ENCODE measurements around the gene DHRS1. TPM values are rescaled to one million over a fixed set of nuclear protein-coding genes. Genes with fewer than 3 reads are reported as not detected.

DHRS1 gene
- total and polyA plus RNA-seq, 2 donors = 10.2 to 59.6 TPM

DNA sequence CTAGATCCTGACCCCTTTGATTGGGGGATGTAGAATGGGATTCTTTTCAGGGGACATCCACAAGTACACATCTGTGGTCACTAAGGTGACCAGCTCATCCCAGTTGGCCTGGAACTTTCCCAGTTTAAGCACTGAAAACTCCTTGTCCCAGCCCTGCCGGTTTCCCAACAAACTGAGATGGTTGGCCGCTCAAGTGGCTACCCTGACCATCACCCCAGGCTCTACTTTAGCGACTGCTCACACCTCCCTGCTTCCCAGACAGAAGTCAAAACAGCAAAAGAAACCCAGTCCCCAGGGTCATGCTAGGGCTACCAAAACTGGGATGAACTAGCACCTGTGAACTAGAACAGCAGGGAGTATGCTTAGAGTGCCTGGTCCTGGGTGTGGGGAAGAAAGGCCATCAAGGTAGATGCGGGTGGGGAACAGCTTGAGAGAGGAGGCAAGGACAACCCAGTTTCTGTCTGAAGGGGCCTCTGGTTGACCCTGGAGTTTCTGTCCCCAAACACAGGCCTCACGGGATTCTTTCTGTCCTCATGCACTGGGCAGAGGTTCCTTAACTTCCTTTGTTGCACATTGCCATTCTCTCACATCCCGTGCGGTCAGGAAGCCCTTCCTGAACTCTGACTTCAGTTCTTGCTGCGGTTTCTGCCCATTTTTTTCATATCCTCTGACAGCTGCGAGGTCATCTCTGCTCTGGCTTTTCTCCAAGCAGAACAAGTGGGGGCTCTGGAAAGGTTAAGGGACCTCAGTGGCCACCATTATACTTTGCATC is 13.3 kb upstream of the DHRS1 start:
- 33% methylated on average over 9 of the region's 9 CpGs for WGBS
- Histone ChIP-seq H3K4me3 (ENCODE audit: low read length in 2 of 2) (no peak overlapping the region), H3K9me3 (ENCODE audit: control insufficient read depth in 2 of 2, insufficient read depth in 1 of 2, low read length in 1 of 2) (no peaks in the 10 kb centered on the region), H3K36me3 (ENCODE audit: control insufficient read depth in 2 of 2, insufficient read depth in 2 of 2, low read length in 1 of 2) (peaks cover 0 to 10% of the 10 kb centered on the region in 2 donors), H3K4me1 (ENCODE audit: control insufficient read depth in 2 of 2, insufficient read depth in 2 of 2, low read length in 2 of 2) (peaks cover 9 to 59% of the 10 kb centered on the region in 2 donors), H3K27me3 (ENCODE audit: control insufficient read depth in 2 of 2, insufficient read depth in 1 of 2, low read length in 1 of 2) (peaks cover 0 to 5% of the 10 kb centered on the region in 2 donors), H3K27ac (ENCODE audit: low read depth in 1 of 2, low read length in 1 of 2) (peak overlapping the region in 1 of 2 donors; percentile 58)
- peak in 2 of 9 donors; percentile 32 to 58 for DNase-seq (ENCODE audit: low read depth in 6 of 9, low spot score in 9 of 9)

- Histone ChIP-seq H3K4me3 (ENCODE audit: low read length in 2 of 2) (peak overlapping the region in 1 of 2 donors; percentile 37), H3K27me3 (ENCODE audit: control insufficient read depth in 2 of 2, insufficient read depth in 1 of 2, low read length in 1 of 2) (peaks cover 0 to 5% of the 10 kb centered on the region in 2 donors), H3K27ac (ENCODE audit: low read depth in 1 of 2, low read length in 1 of 2) (peak overlapping the region in 1 of 2 donors; percentile 46), H3K36me3 (ENCODE audit: control insufficient read depth in 2 of 2, insufficient read depth in 2 of 2, low read length in 1 of 2) (peaks cover 8 to 19% of the 10 kb centered on the region in 2 donors), H3K9me3 (ENCODE audit: control insufficient read depth in 2 of 2, insufficient read depth in 1 of 2, low read length in 1 of 2) (no peaks in the 10 kb centered on the region), H3K4me1 (ENCODE audit: control insufficient read depth in 2 of 2, insufficient read depth in 2 of 2, low read length in 2 of 2) (peaks cover 9 to 62% of the 10 kb centered on the region in 2 donors)
- no peak for DNase-seq (ENCODE audit: low read depth in 6 of 9, low spot score in 9 of 9)
- WGBS = 100% methylated on average over 1 of the region's 1 CpG
Observed at GRCh38 chr14:24311837-24312615, 12.4 kb upstream of the DHRS1 start.

DNA sequence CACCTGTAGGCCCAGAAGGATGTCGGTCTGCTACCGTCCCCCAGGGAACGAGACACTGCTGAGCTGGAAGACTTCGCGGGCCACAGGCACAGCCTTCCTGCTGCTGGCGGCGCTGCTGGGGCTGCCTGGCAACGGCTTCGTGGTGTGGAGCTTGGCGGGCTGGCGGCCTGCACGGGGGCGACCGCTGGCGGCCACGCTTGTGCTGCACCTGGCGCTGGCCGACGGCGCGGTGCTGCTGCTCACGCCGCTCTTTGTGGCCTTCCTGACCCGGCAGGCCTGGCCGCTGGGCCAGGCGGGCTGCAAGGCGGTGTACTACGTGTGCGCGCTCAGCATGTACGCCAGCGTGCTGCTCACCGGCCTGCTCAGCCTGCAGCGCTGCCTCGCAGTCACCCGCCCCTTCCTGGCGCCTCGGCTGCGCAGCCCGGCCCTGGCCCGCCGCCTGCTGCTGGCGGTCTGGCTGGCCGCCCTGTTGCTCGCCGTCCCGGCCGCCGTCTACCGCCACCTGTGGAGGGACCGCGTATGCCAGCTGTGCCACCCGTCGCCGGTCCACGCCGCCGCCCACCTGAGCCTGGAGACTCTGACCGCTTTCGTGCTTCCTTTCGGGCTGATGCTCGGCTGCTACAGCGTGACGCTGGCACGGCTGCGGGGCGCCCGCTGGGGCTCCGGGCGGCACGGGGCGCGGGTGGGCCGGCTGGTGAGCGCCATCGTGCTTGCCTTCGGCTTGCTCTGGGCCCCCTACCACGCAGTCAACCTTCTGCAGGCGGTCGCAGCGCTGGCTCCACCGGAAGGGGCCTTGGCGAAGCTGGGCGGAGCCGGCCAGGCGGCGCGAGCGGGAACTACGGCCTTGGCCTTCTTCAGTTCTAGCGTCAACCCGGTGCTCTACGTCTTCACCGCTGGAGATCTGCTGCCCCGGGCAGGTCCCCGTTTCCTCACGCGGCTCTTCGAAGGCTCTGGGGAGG is 11.3 kb upstream of the DHRS1 start, which contains the start of gene LTB4R:
Gene LTB4R (plus strand): TSS at position 857 of the 959 bp plus-strand sequence. CDS start 4,150 bp downstream, outside the sequence.
- peaks cover 19 to 30% of the 10 kb centered on the region in 2 donors for H3K36me3 ChIP-seq (ENCODE audit: control insufficient read depth in 2 of 2, insufficient read depth in 2 of 2, low read length in 1 of 2)
- peak in 5 of 9 donors; percentile 41 to 75 (median 52) for DNase-seq (ENCODE audit: low read depth in 6 of 9, low spot score in 9 of 9)
- H3K27me3 ChIP-seq (ENCODE audit: control insufficient read depth in 2 of 2, insufficient read depth in 1 of 2, low read length in 1 of 2) = peaks cover 0 to 5% of the 10 kb centered on the region in 2 donors
- H3K27ac ChIP-seq (ENCODE audit: low read depth in 1 of 2, low read length in 1 of 2) = peak within 1 kb of the TSS; percentile 12 to 83
- peak within 1 kb of the TSS; percentile 37 to 50 for H3K4me3 ChIP-seq (ENCODE audit: low read length in 2 of 2)
- peaks cover 9 to 62% of the 10 kb centered on the region in 2 donors for H3K4me1 ChIP-seq (ENCODE audit: control insufficient read depth in 2 of 2, insufficient read depth in 2 of 2, low read length in 2 of 2)
- 11% methylated on average over 99 of the region's 99 CpGs for WGBS
- H3K9me3 ChIP-seq (ENCODE audit: control insufficient read depth in 2 of 2, insufficient read depth in 1 of 2, low read length in 1 of 2) = no peaks in the 10 kb centered on the region

GRCh38 chr14:24310265-24310645 is 10.7 kb upstream of the DHRS1 start:
- H3K9me3 ChIP-seq (ENCODE audit: control insufficient read depth in 2 of 2, insufficient read depth in 1 of 2, low read length in 1 of 2) = no peaks in the 10 kb centered on the region
- peak overlapping the region; percentile 12 to 83 for H3K27ac ChIP-seq (ENCODE audit: low read depth in 1 of 2, low read length in 1 of 2)
- no peak for DNase-seq (ENCODE audit: low read depth in 6 of 9, low spot score in 9 of 9)
- peaks cover 25 to 36% of the 10 kb centered on the region in 2 donors for H3K36me3 ChIP-seq (ENCODE audit: control insufficient read depth in 2 of 2, insufficient read depth in 2 of 2, low read length in 1 of 2)
- WGBS = 30% methylated on average over 5 of the region's 5 CpGs
- H3K27me3 ChIP-seq (ENCODE audit: control insufficient read depth in 2 of 2, insufficient read depth in 1 of 2, low read length in 1 of 2) = peaks cover 0 to 5% of the 10 kb centered on the region in 2 donors
- peak overlapping the region; percentile 12 to 50 for H3K4me3 ChIP-seq (ENCODE audit: low read length in 2 of 2)
- H3K4me1 ChIP-seq (ENCODE audit: control insufficient read depth in 2 of 2, insufficient read depth in 2 of 2, low read length in 2 of 2) = peaks cover 9 to 62% of the 10 kb centered on the region in 2 donors

GRCh38 chr14:24309538-24310264 is 10.1 kb upstream of the DHRS1 start, which contains the start of gene LTB4R2:
TSS of gene LTB4R2 (plus strand) at chr14:24310140. CDS start at chr14:24310665, 525 bp downstream.
- 90% methylated on average over 5 of the region's 5 CpGs for WGBS
- Histone ChIP-seq H3K4me1 (ENCODE audit: control insufficient read depth in 2 of 2, insufficient read depth in 2 of 2, low read length in 2 of 2) (peaks cover 9 to 62% of the 10 kb centered on the region in 2 donors), H3K36me3 (ENCODE audit: control insufficient read depth in 2 of 2, insufficient read depth in 2 of 2, low read length in 1 of 2) (peaks cover 31 to 42% of the 10 kb centered on the region in 2 donors), H3K27me3 (ENCODE audit: control insufficient read depth in 2 of 2, insufficient read depth in 1 of 2, low read length in 1 of 2) (peaks cover 0 to 5% of the 10 kb centered on the region in 2 donors), H3K27ac (ENCODE audit: low read depth in 1 of 2, low read length in 1 of 2) (peak within 1 kb of the TSS; percentile 52 to 83), H3K9me3 (ENCODE audit: control insufficient read depth in 2 of 2, insufficient read depth in 1 of 2, low read length in 1 of 2) (no peaks in the 10 kb centered on the region), H3K4me3 (ENCODE audit: low read length in 2 of 2) (peak within 1 kb of the TSS; percentile 37 to 50)
- no peak for DNase-seq (ENCODE audit: low read depth in 6 of 9, low spot score in 9 of 9)

DNA sequence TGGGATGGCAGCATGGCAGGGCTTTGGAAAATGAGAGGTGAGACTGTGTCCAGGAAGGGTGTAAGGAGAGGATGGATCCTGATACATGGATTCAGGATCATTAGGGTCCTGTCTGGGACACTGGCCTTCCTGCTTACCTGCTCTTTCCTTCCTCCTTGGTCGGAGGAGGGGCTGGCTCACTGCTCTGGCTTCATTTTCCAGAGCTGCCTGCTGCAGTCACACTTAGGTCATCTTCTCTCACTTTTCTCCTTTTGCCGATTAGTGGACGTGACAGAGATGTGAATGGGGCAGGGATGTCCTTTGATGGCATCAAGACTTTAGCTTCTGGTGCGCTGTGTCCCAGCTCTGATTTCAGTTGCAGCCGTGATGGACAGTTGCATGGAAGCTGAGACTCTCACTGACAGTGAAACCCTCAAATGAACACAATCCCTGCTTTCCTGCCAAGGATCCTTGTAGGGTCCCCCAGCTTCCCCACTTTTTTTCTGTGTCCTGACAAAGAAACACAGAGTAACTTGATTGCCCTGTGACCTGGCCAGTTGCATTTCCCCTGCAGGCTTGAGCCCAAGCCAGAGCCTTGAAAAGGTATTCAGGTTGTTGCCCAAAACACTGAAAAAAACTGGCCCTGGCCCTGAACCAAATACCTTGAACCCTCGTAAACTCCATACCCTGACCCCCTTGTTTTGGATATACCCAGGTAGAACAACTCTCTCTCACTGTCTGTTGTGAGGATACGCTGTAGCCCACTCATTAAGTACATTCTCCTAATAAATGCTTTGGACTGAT is 9.0 kb upstream of the DHRS1 start:
- 93% methylated on average over 7 of the region's 7 CpGs for WGBS
- H3K9me3 ChIP-seq (ENCODE audit: control insufficient read depth in 2 of 2, insufficient read depth in 1 of 2, low read length in 1 of 2) = no peaks in the 10 kb centered on the region
- no peak overlapping the region for H3K27ac ChIP-seq (ENCODE audit: low read depth in 1 of 2, low read length in 1 of 2)

DNA sequence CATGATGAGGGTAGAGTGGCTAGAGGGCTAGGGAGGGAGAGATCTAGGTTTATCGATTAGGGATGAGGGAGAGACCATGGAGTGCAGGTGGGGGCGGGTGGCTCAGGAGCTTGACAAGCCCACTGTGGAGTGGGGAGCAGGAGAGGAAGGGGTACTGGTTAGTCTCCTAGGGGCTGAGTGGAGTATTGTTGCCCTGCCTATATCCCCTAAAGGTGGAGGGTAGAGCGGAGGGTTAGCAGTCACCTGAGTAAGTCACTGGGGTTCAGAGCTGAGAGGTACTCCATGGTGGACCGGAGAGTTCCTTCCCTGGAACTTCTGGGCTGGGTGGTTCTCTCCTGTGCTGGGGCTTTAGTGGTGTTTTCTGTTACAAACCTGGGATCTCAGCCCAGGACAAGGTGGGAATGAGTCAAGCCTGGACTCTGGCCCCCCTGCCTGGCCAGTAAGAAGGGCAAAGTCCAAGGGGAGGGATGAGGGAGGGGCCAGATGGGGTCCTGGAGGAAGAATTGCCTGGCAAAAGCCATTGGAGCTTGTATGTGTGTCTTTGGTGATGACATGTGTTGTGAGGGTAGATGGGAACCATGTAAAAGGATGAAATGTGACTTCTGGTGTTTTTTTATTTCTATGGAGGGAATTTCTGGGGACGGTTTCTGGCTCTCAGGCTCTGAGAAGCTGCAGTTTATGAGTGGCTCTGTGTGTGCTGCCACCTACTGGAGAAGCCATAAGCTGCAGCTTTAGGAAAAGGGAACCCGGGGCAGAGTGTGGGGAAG is 8.2 kb upstream of the DHRS1 start, which contains the start of gene CIDEB:
Gene CIDEB (minus strand): TSS at position 403 of the 767 bp plus-strand sequence. CDS start 119 bp downstream, at position 284.
- H3K4me3 ChIP-seq (ENCODE audit: low read length in 2 of 2) = no peak within 1 kb of the TSS
- peak in 2 of 9 donors; percentile 51 to 70 for DNase-seq (ENCODE audit: low read depth in 6 of 9, low spot score in 9 of 9)
- H3K9me3 ChIP-seq (ENCODE audit: control insufficient read depth in 2 of 2, insufficient read depth in 1 of 2, low read length in 1 of 2) = no peaks in the 10 kb centered on the region
- peak within 1 kb of the TSS; percentile 54 to 68 for H3K27ac ChIP-seq (ENCODE audit: low read depth in 1 of 2, low read length in 1 of 2)
- H3K36me3 ChIP-seq (ENCODE audit: control insufficient read depth in 2 of 2, insufficient read depth in 2 of 2, low read length in 1 of 2) = peaks cover 50 to 61% of the 10 kb centered on the region in 2 donors
- WGBS = 69% methylated on average over 6 of the region's 6 CpGs
- H3K4me1 ChIP-seq (ENCODE audit: control insufficient read depth in 2 of 2, insufficient read depth in 2 of 2, low read length in 2 of 2) = peaks cover 9 to 44% of the 10 kb centered on the region in 2 donors
- H3K27me3 ChIP-seq (ENCODE audit: control insufficient read depth in 2 of 2, insufficient read depth in 1 of 2, low read length in 1 of 2) = peaks cover 0 to 5% of the 10 kb centered on the region in 2 donors

More for the DNA sequence above, 9.0 kb upstream of the DHRS1 start:
- peak in 1 of 9 donors; percentile 7 for DNase-seq (ENCODE audit: low read depth in 6 of 9, low spot score in 9 of 9)
- Histone ChIP-seq H3K27me3 (ENCODE audit: control insufficient read depth in 2 of 2, insufficient read depth in 1 of 2, low read length in 1 of 2) (peaks cover 0 to 5% of the 10 kb centered on the region in 2 donors), H3K36me3 (ENCODE audit: control insufficient read depth in 2 of 2, insufficient read depth in 2 of 2, low read length in 1 of 2) (peaks cover 43 to 54% of the 10 kb centered on the region in 2 donors), H3K4me1 (ENCODE audit: control insufficient read depth in 2 of 2, insufficient read depth in 2 of 2, low read length in 2 of 2) (peaks cover 9 to 51% of the 10 kb centered on the region in 2 donors), H3K4me3 (ENCODE audit: low read length in 2 of 2) (no peak overlapping the region)
